OCI-LY7 (cell line): ENCODE results near the gene CDYL. TPM values are rescaled to one million over a fixed set of nuclear protein-coding genes. Genes with fewer than 3 reads are reported as not detected.
A peak's percentile ranks its signal among the peaks of the same experiment; 100 is the strongest.

Experiments used
- BruUV-seq: library from RNA; stranded (reverse); fragments of 400-500 nt; replicated peaks from 2 replicates; lab custom pipeline; 2021; lab: Mats Ljungman, UMichigan
- CTCF ChIA-PET: fragments of 300-600 bp; sonication (Branson Sonifier 250); formaldehyde crosslinking; loops from one replicate; lab custom pipeline; 2022; ENCODE audit warnings: antibody characterized with exemption; ENCODE audit not compliant: unreplicated experiment; lab: Charles Lee
- POLR2A ChIA-PET: fragments of 300-600 bp; sonication (Branson Sonifier 250); formaldehyde crosslinking; loops from one replicate; lab custom pipeline; 2022; ENCODE audit warnings: antibody characterized with exemption; lab: Charles Lee
- DNase-seq: peaks from one replicate; pipeline ENCODE4 v3.0.0-alpha.2; 2015; ENCODE audit warnings: low spot score
- H2AFZ ChIP-seq: fragments of 200-600 bp; sonication (generic), shearing (Covaris generic); 2 replicates; pipeline ENCODE4 v1.6.1; 2014; ENCODE audit warnings: mild to moderate bottlenecking, antibody characterized with exemption, low read length, moderate library complexity
- H3K27ac ChIP-seq: fragments of 200-600 bp; sonication (generic); 2 replicates; pipeline ENCODE4 v1.5.1; 2014; ENCODE audit warnings: mixed run types, low read depth, mild to moderate bottlenecking, moderate library complexity, low read length, inconsistent platforms; ENCODE audit not compliant: poor library complexity, severe bottlenecking
- H3K36me3 ChIP-seq: fragments of 200-600 bp; sonication (generic); 2 replicates; pipeline ENCODE4 v1.6.1; 2014; ENCODE audit warnings: mild to moderate bottlenecking, antibody characterized with exemption, low read length, moderate library complexity, mixed read lengths; ENCODE audit not compliant: insufficient read depth
- H3K4me1 ChIP-seq: fragments of 200-600 bp; sonication (generic); 2 replicates; pipeline ENCODE4 v1.5.1; 2014; ENCODE audit warnings: mild to moderate bottlenecking, low read length; ENCODE audit not compliant: insufficient read depth, poor library complexity, severe bottlenecking
- H3K4me2 ChIP-seq: fragments of 200-600 bp; sonication (generic); 2 replicates; pipeline ENCODE4 v1.6.1; 2014; ENCODE audit warnings: mild to moderate bottlenecking, low read length
- H3K4me3 ChIP-seq: fragments of 200-600 bp; sonication (generic); 2 replicates; pipeline ENCODE4 v1.5.1; 2014; ENCODE audit warnings: mild to moderate bottlenecking, low read depth, low read length; ENCODE audit not compliant: poor library complexity, severe bottlenecking
- H3K79me2 ChIP-seq: fragments of 200-600 bp; sonication (generic); 2 replicates; pipeline ENCODE4 v1.6.1; 2016; ENCODE audit warnings: low read depth, mild to moderate bottlenecking, low read length, moderate library complexity, mixed read lengths; ENCODE audit not compliant: insufficient read depth
- H3K9me2 ChIP-seq: fragments of 200-600 bp; sonication (generic); 2 replicates; pipeline ENCODE4 v1.6.1; 2016; ENCODE audit warnings: mild to moderate bottlenecking, low read length, mixed read lengths; ENCODE audit not compliant: insufficient read depth
- H3K9me3 ChIP-seq: fragments of 200-600 bp; sonication (generic); 2 replicates; pipeline ENCODE4 v1.6.1; 2014; ENCODE audit warnings: mild to moderate bottlenecking, mixed run types, low read length, mixed read lengths
- H4K20me1 ChIP-seq: fragments of 200-600 bp; sonication (generic); 2 replicates; pipeline ENCODE4 v1.6.1; 2014; ENCODE audit warnings: mild to moderate bottlenecking, antibody characterized with exemption, low read length, moderate library complexity, mixed read lengths; ENCODE audit not compliant: insufficient read depth
- CTCF ChIP-seq: fragments of 200-600 bp; sonication (generic); conservative IDR thresholded peaks from 2 replicates; pipeline ENCODE4 v1.5.1; 2014; ENCODE audit warnings: mild to moderate bottlenecking, antibody characterized with exemption, low read length, moderate library complexity, mixed read lengths
- EZH2phosphoT487 ChIP-seq: fragments of 200-600 bp; sonication (generic); IDR thresholded peaks from 2 replicates; pipeline ENCODE4 v1.6.1; 2018; ENCODE audit warnings: low read depth, borderline replicate concordance, mild to moderate bottlenecking, mixed run types, antibody characterized with exemption, low read length, moderate library complexity, mixed read lengths
- intact Hi-C: fragments of 100-400 bp; cut with micrococcal nuclease; formaldehyde crosslinking; loops from one replicate; pipeline ENCODE4 v1.10.0; 2022; ENCODE audit not compliant: unreplicated experiment
- total RNA-seq, 2 experiments: library from RNA; depleted of rRNA in 1 of 2; stranded (reverse); fragments of >200 nt in 1 of 2; shearing (Covaris generic) in 1 of 2; gene quantifications; 2 replicates each; pipeline ENCODE4 v1.2.3, GENCODE V29; 2014 to 2022

The CDYL gene
- total RNA-seq, 2 experiments from 2014 or later: 33.6 to 76.4 TPM

- CTCF ChIA-PET: no interaction called here
- TF ChIP-seq CTCF (peak; percentile 75), EZH2phosphoT487 (no peak)
- Histone ChIP-seq H3K4me2 (no peak overlapping the region), H3K79me2 (peaks cover 81% of the 10 kb centered on the region), H3K4me3 (no peak overlapping the region), H3K36me3 (no peaks in the 10 kb centered on the region), H3K9me3 (peaks cover 8% of the 10 kb centered on the region; the same call in 1 of the 2 replicates), H2AFZ (no peak overlapping the region), H3K27ac (no peak overlapping the region), H3K9me2 (no peaks in the 10 kb centered on the region), H4K20me1 (peaks cover 41% of the 10 kb centered on the region), H3K4me1 (peaks cover 31% of the 10 kb centered on the region)
- intact Hi-C loops: no loop called here
- BruUV-seq: no TSS peak
- POLR2A ChIA-PET: interaction anchor here (4.5 kb wide), 1 partner anchor 9 kb away, joined by 19 read pairs; no protein-coding TSS in a partner anchor
- DNase-seq: peak; percentile 22
Observed at GRCh38 chr6:4805553-4806336, 29.5 kb downstream of the CDYL start.

GRCh38 chr6:4806337-4806725 is 30.1 kb downstream of the CDYL start:
- H3K4me3 ChIP-seq: no peak overlapping the region
- intact Hi-C loops: no loop called here
- H2AFZ ChIP-seq: no peak overlapping the region
- POLR2A ChIA-PET: no interaction called here
- TF ChIP-seq EZH2phosphoT487 (no peak), CTCF (no peak)
- H3K4me1 ChIP-seq: peaks cover 29% of the 10 kb centered on the region
- peaks cover 80% of the 10 kb centered on the region for H3K79me2 ChIP-seq
- no peak overlapping the region for H3K27ac ChIP-seq
- CTCF ChIA-PET: no interaction called here
- no peaks in the 10 kb centered on the region for H3K36me3 ChIP-seq
- no peak overlapping the region for H3K4me2 ChIP-seq
- no peaks in the 10 kb centered on the region for H3K9me2 ChIP-seq
- no TSS peak for BruUV-seq
- no peak for DNase-seq
- 0 out of 2 replicates have a peak, but pooled peaks cover 2% of the 10 kb centered on the region for H3K9me3 ChIP-seq
- H4K20me1 ChIP-seq: peaks cover 47% of the 10 kb centered on the region

- peaks cover 80% of the 10 kb centered on the region for H3K79me2 ChIP-seq
- peaks cover 47% of the 10 kb centered on the region for H4K20me1 ChIP-seq
- no peaks in the 10 kb centered on the region for H3K36me3 ChIP-seq
- TF ChIP-seq EZH2phosphoT487 (no peak), CTCF (no peak)
- DNase-seq: no peak
- ChIA-PET CTCF (no interaction called here), POLR2A (interaction anchor here (1.0 kb wide), 1 partner anchor 38 kb away, joined by 3 read pairs; no protein-coding TSS in a partner anchor)
- H2AFZ ChIP-seq: no peak overlapping the region
- no peaks in the 10 kb centered on the region for H3K9me2 ChIP-seq
- intact Hi-C loops: no loop called here
- H3K4me2 ChIP-seq: no peak overlapping the region
- H3K27ac ChIP-seq: no peak overlapping the region
- no peaks in the 10 kb centered on the region for H3K9me3 ChIP-seq
- BruUV-seq: no TSS peak
- H3K4me3 ChIP-seq: no peak overlapping the region
- H3K4me1 ChIP-seq: peaks cover 24% of the 10 kb centered on the region
Observed at GRCh38 chr6:4806791-4807190, 30.6 kb downstream of the CDYL start.
